NCI-H774 (cell line): Measurements from ENCODE around the gene OR2C1.

Source experiments
- DNase-seq: peaks from one replicate; lab custom pipeline; 2025; lab: John Stamatoyannopoulos, UW

Gene OR2C1

DNA sequence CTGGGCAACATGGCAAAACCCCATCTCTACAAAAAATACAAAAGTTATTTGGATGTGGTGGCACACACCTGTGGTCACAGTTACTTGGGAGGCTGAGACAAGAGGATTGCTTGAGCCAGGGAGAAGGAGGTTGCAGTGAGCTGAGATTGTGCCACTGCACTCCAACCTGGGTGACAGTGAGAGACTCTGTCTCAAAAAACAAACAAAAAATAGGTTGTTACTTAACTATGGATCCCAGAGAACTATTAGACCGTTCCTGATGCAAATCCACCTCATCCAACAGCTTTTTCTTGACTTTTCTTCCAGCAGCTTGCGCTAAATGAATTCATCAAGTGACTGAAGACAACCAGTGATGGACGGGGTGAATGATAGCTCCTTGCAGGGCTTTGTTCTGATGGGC lies at the start of gene OR2C1:
Gene OR2C1, plus strand, starts transcription at position 301 of the 400 bp plus-strand sequence. Its CDS starts 52 bp downstream, at position 353.
- no peak for DNase-seq

GRCh38 chr16:3306078-3306477 lies 49.6 kb upstream of the OR2C1 start:
- DNase-seq, result no peak

- no peak for DNase-seq
Observed at GRCh38 chr16:3311496-3311895, 44.2 kb upstream of the OR2C1 start.

- DNase-seq, result no peak
Observed at GRCh38 chr16:3317315-3317999, 38.2 kb upstream of the OR2C1 start.

- no peak for DNase-seq
Observed at GRCh38 chr16:3321816-3322215, 33.9 kb upstream of the OR2C1 start.

DNA sequence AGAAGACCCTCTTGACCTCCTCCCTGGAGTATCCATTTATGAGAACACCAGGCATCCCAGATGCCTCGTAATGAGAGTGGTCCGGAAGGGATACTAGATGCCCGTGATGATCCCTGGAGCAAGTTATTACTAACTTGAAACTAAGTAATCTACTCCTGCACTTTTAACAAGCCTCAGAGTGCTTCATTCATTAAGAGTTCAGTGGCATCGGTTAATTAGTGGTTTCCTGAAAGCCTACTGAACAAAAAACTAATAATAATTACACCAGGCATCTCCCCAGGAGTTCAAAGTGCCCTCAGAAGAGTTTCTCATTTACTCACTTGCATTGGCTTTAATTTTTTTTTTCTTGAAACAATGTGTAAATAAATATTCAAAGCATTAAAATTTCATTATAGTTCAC lies 28.2 kb upstream of the OR2C1 start:
- DNase-seq, result no peak

DNA sequence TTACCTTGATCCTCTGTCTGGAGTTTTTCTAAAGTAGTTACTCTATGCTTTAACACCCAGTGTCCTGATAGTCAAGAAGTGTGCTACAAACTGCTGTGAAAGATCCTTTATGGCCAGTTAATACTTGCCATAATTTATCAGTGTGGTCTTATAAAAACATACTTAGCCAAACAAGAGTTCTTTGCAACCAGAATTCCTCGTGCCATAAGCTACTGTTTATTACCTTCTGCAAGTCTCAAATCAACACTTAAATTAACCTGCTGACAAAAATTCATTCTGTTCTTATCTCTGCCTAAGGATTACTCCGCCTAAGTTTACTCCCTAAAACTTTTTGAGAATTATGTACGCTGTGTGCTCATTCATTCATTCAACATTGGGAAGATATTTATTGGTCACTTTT lies 27.6 kb upstream of the OR2C1 start:
- DNase-seq, result no peak

- DNase-seq, result no peak
Observed at GRCh38 chr16:3328643-3329042, 27.0 kb upstream of the OR2C1 start.

DNA sequence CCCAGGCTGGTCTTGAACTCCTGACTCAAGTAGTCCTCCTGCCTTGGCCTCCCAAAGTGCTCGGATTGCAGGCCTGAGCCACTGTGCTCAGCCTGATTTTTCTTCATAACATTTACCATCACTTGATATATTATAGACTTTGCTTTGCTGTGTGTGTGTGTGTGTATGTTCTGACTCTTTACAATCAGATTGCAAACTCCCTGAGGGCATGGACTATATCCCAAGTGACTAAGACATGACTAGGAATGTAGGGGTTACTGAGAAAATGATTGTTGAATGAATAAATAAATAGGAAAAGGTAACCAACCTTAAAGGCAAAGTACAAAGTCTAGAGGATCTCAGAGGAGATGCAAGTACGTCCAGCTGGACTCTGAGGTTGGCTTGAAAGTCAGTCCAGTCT lies 9.6 kb upstream of the OR2C1 start:
- DNase-seq, result no peak

DNA sequence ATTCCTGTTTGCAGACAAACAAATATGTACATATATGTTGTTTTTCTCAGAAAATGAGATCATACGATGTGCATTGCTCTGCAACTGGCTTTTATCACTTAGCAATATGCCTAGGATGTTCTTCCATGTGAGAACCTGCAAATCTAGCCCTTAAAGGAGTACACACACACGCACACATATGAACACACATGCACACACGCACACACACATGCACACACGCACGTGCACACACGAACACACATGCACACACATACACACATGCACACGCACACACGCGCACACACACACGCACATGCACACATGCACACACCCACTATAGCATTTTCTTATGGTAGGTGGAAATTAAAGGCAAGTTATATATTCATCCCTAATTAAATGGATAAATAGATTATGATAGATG lies 8.1 kb upstream of the OR2C1 start:
- no peak for DNase-seq

- no peak for DNase-seq
Observed at GRCh38 chr16:3348547-3349167, 7.0 kb upstream of the OR2C1 start.

DNA sequence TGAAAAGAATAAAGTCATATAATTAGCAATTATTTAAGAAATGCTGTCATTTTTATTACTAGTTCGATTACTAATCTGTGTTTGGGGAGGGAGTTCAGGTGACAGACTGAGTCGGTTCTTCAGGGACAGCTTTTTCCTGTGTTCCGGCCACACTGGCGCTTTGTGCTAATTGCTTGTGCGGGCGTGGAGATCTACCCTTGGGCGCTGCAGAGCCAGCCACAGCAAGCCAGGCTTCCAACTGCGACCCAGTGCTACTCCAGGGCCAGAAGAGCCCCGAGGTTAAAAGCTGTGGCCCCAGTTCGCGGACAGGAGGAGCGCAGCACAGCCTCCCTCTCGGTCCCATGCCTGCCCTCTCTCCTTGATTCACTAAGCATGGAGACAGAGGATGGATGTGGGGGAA lies 6.5 kb upstream of the OR2C1 start:
- no peak for DNase-seq

- no peak for DNase-seq
Observed at GRCh38 chr16:3356118-3356517, 429 bp downstream of the OR2C1 start.

- no peak for DNase-seq
Observed at GRCh38 chr16:3358871-3359270, 3.2 kb downstream of the OR2C1 start.

DNA sequence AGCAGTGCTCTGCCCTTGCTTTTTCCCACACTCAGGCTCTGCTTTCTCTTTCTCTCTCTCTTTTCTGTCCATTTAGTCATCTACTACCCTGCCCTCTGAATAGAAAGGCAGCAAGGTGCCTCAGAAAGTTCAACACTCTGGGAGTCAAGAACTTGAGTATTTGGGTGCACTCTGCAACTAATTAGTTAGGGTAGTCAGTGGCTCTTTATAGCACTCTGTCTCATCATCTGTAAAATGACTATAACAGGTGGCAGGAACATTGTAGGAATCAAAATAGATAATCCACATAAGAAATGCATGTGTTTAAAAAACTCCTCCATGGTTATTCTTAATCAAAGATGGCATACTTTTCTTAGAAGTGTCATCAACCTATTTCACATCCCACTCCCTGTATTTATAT lies 7.2 kb downstream of the OR2C1 start:
- DNase-seq, result no peak

DNA sequence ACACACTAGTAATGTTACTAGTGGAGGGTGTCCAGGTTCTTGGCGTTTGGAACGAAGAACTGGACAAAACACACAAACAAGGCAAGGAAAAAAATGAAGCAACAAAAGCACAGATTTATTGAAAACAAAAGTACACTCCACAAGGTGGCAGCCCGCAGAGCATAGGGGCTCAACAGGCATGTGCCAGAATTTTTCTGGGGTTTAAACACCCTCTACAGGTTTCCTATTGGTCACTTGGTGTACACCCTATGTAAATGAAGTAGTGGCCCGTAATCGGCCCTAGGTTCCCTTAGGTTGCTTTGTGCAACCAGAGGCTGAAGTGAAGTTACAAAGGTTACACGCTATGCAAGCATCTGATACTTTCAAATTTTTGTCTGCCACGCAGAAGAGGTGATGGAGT lies 8.1 kb downstream of the OR2C1 start:
- DNase-seq, result no peak

- peak; percentile 90 for DNase-seq
Observed at GRCh38 chr16:3364774-3365427, 9.2 kb downstream of the OR2C1 start.

GRCh38 chr16:3369073-3369472 lies 13.4 kb downstream of the OR2C1 start:
- no peak for DNase-seq

DNA sequence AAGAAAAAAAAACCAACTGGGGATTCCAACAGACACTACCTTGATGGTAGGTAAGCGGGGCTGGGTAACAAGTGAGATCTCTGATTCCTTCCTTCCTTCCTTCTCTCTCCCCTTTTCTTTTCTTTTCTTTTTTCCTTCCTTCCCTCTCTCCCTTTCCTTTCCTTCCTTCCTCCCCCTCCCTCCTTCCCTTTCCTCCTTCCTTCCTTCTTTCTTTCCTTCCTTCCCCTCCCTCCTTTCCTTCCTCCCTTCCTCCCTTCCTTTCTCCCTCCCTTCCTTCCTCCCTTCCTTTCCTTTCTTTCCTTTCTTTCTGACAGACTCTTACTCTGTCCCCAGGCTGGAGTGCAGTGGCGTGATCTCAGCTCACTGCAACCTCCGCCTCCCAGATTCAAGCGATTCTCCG lies 20.0 kb downstream of the OR2C1 start:
- no peak for DNase-seq

- DNase-seq, result no peak
Observed at GRCh38 chr16:3377917-3378316, 22.2 kb downstream of the OR2C1 start.

DNA sequence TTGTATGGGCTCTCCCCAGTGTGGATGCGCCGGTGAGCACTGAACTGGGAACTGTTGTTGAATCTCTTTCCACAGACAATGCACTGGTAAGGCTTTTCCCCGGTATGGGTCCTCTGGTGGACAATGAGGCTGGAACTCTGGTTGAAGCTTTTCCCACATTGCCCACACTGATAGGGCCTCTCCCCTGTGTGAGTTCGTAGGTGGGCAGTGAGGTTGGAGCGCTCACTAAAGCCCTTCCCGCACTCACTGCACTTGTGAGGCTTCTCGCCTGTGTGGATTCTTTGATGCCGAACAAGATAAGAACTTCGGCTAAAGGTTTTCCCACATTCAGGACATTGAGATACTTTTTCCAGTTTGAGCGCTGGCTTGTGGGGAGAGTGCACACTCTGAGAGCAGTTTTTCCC lies 27.4 kb downstream of the OR2C1 start:
- no peak for DNase-seq

- no peak for DNase-seq
Observed at GRCh38 chr16:3388325-3388724, 32.6 kb downstream of the OR2C1 start.

DNA sequence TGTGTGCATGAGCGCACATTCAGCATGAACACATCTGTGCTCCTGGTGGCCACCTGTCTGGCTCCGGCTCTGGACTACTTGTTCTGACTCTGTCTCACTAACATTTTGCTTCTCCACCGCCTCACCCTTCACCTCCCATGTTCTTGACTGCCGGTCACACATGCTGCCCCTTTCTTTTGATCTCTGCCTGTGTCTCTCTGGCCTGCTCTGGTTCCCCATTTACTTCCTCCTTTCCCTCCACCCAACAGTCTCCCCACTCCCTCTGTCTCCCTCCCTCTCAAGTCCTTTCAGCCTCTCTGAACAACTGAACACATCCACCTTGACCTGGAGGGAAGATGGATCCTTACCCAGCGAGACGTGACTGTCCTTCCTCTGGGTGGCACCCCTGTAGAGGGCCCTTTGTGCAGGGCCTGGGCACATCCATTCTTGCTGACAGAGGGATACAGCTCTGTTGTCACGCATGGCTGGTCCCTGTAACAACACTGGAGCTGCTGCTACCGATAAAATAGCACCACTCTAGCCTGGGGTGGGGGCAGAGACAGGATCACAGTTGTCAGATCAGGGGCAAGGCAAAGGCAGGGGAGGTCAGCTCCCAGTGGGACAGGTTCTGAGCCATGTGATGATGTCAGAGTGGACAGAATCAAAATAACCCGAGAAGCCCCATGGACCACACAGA lies 34.1 kb downstream of the OR2C1 start:
- no peak for DNase-seq
